Stimulated activated CD4-positive, alpha-beta T cell treated with anti-CD3 and anti-CD28 coated beads, Interleukin-4, amount 100 ng/mL, for 1 hour (primary cell): ENCODE measurements around the gene KDM7A.

ENCODE experiments used
- DNase-seq: peaks from one replicate; pipeline ENCODE4 v3.0.0-alpha.2; 2020

KDM7A gene

DNA sequence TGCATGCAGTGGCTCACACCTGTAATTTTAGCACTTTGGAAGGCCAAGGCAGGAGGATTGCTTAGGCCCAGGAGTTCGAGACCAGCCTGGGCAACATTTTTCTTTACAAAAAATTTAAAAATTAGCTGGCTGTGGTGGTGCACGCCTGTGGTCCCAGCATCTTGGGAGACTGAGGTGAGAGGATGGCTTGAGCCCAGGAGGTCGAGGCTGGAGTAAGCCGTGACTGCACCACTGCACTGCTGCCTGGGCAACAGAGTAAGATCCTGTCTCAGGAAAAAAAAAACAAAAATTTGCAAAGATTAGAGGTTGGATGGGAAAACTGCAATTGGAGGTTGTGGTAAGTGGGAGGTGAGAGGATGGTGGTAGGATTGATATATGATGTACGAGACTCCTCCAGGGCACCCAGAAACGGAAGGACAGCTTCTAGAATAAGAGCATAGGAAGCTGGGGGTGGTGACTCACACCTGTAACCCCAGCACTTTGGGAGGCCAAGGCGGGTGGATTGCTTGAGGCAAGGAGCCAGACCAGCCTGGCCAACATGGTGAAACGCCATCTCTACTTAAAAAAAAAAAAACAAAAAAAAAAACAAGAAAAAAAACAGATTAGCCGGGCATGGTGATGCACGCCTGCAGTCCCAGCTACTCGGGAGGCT lies 94.9 kb downstream of the KDM7A start:
- DNase-seq, result no peak

DNA sequence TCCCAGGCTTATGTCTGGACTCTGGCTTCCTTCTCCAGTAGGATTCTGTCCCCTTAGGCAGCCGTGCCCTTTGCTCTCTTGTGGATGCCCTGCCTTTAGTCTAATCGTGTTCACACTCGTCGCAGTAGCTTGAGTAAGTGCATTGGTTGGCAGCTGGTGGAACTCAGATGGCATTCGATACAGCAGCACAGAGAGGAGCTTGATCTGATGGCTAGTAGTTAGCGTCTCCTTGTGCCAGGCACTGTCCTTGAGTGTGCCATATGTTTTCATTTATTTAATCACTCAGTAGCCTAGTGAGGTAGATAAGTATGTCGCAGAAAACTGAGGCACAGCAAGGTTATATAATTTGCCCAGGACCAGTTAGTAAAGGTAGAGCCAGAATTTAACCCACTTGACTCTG lies 95.9 kb downstream of the KDM7A start:
- DNase-seq, result no peak

DNA sequence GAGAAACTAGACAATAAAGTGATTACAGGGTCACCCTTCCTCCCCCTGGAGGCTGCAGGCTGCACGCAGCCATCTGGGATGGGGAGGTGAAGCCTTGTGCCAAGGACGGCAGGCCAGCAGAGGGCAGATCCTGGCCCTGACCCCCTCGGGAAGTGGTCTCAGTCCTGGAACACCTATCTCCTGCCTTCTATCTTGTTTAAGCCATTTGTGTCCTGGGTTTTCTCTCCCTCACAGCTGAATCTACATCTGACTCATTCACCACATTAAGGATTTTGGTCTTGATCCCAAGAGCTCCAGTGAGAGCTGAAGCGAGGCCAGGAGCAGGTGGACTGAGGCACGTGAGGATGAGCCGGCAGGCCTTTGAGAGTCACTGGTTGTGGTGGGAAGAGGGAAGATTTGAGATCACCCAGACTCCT lies 97.7 kb downstream of the KDM7A start:
- no peak for DNase-seq

DNA sequence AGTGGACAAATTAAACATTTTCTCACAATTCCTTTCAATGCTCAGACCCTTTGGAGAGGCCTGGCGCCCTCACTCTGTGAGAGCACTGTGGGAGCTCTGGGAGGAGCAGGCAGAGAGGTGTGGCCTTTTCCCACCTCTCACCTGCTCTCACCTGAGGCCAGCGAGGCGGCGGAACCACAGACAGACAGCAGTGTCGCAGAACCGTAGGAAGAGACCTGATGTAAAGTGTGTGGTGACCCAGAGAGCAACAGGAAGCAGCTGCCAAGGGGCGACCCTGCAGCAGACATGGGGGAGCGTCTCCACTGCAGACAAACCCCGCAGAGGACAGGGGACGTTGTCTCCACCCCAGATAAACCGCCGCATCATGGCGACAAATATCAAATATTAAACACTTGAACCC lies 98.4 kb downstream of the KDM7A start:
- no peak for DNase-seq

DNA sequence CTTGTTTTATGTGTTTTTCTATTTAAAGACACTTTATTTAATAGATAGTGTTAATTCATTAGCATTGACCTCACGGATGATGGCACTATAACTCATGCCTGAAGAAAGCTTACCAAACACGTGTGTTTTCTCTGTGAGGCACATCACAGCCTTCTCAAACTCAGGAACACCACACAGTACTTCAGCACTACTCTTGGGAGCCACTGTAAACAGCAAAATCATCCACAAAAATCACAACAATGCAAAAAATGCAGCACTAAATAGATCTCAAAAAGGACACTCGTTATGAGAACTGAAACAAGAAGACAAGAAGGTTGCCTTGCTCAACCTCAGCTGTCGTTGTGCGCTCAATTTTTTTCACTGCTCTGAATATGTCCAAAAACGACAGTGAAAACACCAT lies 102.0 kb downstream of the KDM7A start:
- no peak for DNase-seq

DNA sequence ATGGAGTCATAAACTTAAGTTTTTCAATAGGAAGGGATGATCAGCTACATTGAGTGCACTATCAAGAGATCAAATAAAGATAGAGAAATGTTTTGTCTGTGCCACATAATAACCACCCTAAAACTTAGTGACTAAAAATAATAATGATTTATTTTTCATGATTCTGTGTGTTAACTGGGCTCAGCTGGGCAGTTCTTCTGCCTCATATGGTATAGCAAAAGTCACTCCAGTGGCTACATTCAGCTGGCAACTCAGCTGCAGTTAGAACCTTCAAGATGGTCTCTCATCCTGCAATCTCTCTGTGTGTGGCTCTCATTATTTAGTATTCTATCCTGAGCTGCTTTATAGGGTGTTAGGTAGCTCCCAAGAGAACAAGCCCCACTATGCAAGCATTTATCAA lies 106.2 kb downstream of the KDM7A start:
- DNase-seq, result no peak

DNA sequence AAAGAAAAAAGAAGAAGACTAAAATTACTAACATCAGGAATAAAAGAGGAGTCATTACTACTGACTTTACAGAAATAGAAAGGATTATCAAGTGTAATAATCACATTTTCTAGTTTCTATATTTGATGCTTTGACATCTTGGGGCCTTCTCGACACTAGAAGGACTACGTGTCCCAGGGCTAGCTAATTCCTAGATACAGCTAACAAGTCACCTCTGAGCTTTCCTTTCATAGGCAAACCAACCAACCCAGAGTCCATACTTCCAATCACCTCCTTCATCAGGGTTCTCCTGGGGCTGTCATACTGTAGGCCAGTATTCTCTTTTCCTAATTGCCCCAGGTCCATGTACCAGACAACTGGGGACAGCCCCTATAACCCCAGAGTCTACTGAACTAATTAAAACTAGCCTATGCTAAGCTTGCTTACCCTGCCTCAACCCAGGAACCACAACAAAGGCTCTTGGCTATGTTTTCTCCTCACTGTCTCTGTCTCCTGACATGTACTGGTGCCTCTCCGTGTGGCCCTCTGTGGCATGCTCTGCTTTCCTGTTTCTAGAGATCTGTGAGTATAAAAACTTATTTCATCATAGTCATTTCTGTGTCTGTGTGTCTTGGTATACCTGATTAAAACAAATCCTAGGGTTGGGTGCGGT lies 107.4 kb downstream of the KDM7A start:
- no peak for DNase-seq

DNA sequence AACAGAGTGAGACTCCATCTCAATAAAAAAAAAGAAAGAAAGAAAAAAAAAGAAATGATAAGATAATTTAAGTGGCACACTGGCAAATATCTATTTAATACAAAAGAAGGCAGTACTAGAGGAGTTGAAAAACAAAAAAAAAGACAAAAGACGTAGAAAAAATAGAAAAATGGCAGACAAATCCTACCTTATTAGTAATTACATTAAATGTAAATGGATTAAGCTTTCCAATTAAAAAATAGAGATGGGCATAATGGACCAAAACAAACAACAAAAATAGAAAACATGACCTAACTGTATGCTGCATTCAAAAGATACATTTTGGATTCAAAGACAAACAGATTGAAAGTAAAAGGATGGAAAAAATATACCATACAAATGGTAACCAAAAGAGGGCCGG lies 108.8 kb downstream of the KDM7A start:
- DNase-seq, result no peak

DNA sequence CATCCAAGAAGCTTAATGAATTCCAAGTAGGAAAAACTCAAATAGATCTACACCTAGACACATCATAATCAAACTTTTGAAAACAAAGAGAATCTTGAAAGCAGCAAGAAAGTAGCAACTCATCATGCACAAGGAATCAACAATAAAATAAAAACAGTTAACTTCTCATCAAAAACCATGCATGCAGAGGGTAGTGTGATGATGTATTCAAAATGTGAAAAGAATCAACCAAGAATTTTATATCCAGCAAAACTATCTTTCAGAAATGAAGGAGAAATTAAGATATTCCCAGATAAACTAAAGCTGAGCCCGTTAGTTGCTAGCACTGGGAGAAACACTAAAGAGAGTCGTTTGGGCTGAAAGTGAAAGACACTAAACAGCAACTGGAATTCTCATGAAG lies 109.7 kb downstream of the KDM7A start:
- no peak for DNase-seq

DNA sequence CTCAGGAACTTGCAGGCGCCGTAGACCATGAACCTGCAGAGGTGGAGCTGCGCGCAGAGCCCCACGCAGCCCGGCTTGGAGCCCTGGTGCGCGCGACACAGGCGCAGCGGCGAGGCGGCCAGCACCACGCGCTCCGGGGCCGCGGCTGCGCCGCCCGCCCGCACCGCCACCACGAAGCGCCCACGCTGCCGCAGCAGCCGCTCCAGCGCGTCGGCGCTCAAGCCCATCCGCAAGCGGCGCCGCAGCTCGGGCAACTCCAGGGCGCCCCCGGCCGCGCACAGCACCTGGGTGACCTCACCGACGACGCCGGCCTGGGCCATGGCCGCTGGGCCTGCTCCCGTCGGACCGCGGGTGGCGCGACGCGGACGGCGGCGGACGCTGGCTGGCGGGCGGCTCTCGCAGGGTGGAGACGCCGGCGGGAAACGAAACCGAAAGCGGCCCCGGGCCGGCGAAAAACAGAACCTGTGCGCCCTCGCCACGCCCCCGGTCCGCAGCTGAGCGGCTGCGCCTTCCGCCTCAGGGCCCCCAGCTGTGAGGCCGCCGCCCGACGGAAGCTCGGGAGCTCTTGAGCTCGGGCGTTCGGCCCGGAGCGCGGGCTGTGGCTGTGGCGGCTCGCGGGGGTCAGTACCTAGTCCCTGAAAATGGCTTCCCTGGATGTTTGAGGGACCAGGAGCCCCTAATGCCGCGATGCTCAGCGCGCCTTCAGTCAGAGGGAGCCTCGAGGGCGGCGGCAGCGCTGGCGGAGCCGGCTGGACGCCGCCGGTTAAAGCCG lies 114.1 kb downstream of the KDM7A start, which contains the start of gene PARP12:
TSS of gene PARP12 (minus strand) at position 424 of the 772 bp plus-strand sequence. CDS start at position 320, 104 bp downstream.
- DNase-seq, result peak; percentile 82

DNA sequence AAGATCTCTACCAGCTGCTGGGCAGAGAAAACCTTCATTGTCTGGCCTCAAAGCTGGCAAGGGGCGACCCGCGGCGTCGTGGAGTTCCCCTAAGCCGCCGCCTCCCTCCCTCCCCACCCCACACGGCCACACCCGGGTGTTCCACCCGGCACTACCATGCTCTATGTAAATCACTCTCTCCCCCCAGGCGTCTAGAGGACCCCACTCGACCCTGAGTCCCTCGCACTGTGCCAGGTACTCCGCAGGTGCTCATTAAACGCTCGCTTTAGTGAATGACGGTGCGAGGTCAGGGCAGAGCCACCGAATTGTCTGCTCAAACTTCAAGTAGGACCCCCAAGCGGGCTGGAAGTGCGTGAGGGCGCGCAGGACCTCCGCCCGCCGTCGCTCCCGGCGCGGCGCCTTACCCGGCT lies 114.7 kb downstream of the KDM7A start:
- DNase-seq, result peak; percentile 50

DNA sequence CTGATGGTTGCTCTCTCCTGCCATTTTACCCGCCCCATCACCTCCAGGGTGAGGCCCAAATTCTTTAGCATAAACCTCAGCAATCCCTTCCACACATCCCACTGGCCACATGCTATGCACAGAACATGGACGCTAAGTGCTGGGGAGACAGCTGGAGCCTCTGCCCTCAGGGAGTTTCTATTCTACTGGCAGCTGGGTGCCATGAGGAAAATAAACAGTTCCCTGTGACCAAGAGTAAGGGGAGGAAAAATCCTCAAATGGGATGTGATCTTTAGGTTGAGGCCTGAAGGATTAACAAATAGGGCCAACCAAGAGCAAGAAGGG lies 115.2 kb downstream of the KDM7A start:
- DNase-seq, result no peak

DNA sequence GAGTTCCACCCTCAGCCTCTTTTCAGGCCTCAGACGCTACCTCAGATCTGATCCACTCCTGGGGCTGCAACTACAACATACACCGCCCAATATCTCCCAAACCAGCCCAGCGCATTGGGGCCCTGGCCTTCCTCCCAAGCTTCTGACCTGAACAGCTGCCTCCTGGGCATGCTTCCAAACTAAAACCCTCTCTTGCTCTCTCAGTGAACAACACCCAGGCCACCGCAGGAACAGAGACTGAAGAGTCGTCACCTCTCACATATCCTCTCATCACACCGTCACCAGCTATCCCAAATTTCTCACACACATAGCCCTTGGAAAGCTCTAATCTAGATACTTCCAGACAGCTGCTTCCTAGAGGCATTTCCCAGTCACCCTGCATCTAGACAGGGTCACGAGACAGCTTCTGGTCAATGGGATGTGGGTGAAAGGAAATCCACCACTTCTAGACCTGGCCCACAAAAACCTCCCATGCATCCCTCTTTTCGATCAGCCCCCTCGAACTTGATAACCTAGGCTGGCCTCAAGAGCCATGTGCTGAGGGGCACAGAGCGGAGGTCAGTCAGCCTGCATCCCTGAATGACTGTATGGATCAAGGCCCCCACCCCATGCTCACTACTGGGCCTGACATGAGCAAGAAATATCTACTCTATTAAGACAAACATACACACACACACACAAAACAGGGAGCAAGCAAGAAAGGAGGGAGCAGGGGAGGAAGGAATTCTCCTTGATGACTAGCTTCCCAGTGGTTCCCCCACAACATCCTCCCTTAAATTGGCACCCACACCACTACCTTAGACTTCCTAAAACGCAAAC lies 115.8 kb downstream of the KDM7A start:
- no peak for DNase-seq

DNA sequence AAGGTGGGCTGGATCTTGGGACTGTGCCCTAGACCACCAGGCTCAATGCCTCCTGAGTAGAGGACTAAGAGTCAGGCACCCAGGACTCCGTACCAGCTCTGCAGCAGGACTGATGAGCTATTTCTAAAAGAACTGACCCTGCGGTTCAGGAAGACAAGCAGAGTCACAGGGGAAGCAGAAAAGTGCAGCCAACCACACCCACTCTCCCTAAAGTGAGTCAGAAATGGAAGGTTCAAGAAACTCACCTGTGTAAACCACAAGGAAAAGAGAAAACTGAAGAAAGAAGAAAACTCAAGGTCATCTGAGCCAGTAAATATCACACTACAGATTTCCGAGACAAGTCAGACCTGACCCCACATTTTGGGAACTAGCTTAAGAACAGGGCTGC lies 116.5 kb downstream of the KDM7A start:
- DNase-seq, result no peak

DNA sequence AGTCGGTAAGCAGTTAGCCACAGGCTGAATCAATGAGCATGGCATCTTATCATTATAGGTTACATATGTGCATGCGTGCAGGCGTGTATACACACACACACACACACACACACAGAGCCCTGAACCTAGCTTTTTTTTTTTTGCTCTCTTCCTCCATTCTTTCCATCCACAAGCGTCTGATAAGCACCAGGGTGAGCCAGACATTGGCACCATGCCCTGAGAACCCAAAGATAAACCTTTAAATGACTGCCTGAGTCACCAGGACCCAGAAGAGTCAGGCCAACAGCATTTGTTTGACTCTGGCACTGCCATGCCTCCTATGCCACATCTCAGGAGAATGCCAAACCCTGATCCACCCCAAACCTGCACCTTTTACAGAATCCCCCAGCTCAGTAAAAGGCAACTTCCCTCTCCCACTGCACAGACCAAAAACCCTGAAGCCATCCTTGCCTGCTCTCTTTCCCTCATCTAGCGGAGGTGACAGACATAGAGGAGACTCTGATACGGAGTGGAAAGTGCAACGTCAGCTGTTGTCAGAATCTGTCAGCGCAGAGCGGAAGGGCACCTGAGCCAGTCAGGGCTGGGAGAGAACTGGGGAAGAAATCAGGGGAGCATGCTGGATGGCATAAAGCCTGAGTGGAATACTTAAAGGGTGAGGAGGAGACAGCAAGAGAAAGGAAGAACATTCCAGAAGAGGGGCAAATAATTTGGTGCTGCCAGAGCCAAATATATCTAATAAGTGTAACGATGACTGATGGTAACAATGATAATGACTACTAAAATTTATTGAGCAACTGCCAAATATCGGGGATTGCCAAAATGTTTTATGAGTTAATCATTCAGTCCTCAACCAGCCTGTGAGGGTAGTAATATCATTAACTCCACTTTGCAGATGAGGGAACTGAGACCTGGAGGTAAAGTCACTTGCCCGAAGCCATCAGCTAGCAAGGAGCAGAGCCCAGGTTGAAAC lies 117.2 kb downstream of the KDM7A start:
- DNase-seq, result peak; percentile 52

DNA sequence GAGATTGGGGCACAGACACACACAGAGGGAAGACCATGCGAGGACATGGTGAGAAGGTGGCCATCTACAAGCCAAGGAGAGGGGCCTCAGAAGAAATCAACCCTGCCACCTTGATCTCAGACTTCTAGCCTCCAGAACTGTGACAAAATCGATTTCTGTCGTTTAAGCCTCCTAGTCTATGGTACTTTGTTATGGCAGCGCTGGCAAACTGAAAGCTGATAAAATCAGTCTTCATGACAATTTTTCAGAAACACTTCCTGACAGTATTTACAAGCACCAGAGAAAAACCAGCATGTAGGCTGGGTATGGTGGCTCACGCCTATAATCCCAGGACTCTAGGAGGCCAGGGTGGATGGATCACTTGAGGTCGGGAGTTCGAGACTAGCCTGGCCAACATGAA lies 118.3 kb downstream of the KDM7A start:
- no peak for DNase-seq

DNA sequence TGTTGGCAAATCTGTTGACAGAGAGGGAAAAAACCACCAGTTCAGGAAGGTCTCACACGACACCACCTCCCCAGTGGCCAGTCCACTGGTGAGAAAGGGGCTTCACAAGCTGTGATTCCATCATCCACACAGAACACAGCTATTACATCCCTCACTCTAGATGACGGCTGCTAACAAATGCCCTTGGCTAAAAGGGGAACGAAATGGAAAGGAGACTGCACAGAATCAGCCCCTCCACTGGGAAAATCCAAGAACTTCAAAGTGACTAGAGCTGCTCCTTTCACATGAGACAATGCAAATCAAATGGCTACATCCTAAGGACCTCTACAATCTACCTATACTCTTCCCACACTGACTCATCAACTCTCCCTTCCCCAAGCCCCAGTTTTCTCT lies 119.6 kb downstream of the KDM7A start:
- no peak for DNase-seq

DNA sequence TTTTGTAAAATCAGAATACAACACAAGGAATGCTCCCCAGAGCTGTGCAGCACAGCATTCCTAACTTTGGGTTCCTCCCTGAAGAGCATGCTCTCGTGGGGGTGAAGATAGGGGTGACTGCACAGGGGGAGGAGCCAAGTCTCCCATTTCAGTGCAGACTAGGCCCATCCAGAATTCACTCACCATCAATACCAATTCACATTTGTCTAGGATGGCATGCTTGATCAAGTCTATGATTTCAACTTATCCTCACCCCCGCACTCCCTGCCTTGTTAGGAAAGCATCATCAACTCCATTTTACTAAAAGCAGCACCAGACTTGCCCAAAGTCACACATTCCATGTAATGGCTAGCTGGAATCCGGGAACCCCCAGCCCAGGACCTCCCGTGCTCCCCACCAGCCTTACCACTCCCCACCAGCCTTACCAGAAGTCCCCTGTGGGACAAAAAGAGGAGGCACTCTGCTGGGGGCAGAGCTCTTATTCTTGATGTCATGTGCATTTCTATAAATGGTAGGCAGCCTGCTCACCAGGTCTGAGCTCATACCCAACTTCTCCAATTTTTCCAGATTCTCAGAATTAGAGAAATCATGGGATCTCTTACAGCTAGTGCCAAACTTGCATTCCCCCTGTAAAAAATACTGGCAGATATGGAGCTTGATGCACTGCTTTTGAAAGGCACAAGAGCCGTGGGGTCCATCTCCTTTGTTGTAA lies 120.2 kb downstream of the KDM7A start:
- no peak for DNase-seq

DNA sequence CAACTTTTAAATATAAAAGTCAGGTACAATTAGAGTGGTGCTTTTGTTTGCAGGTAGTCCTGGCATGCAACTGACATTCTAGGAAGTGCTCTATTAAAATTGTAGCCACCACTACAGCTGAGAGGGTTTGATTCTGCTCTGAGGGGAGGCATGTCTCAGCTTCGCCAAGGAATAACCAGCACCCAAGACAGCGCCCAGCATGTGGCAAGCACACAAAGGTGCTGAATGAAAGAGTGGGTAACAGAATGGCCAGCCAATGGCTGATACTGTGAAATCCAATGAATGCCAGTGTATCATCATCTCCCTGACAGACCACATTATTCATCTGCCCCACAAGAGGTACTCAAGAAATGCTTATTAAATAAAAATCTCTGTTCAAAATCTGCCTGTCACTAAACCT lies 121.0 kb downstream of the KDM7A start:
- DNase-seq, result no peak

DNA sequence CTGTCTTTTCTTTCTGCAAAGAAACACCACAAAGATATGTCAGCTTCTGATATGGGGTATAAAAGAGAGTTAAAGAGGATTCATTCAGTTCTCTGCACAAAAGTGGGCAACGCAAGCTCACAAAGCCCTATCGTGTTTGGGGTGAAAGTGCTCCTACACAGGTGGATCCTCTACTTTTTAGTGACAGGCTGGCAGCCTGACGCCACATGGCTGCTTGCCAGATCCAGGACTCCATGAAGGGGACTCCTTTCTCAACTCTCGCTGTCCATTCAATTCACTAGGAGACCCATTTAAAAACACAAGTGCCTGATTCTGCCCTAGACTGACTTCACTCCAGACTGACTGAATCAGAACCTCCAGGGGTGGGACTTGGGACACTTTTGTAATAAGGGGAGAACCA lies 122.0 kb downstream of the KDM7A start:
- DNase-seq, result no peak

DNA sequence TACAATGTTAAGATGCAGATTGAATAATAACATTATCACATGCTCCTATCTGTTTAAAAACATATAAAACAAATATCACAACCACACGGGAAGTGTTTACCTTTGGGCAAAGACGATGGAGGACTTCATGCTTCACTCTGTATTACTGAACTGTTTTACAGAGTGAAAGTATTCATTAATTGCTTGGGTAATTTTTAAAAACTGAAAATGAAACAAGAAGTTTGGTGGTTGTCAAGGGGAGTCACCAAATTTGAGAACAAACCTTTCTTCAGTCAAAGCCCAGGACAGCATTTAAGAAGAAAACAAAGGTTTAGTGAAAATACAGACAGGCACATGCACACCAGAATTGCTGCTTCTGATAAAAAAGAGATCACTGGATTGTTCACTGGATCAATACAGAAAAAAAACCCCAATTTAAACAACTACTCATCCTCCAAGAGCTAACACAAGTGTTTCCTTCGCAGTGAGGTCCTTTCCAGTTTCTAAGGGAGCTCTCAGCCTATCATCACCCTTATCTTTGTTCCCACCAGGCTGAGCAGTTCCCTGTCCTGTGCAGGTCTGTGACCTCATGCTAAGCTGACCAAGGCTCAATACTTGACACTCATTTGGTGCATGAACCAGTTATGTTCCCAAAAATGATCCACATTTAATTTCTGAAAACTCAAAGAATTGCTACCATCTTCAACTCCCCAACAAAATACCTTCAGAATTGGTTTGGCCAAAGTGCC lies 122.8 kb downstream of the KDM7A start:
- no peak for DNase-seq
